Endothelial cell (in vitro differentiated cells): ENCODE results near the gene CATSPERB. TPM values are rescaled to one million over a fixed set of nuclear protein-coding genes. Genes with fewer than 3 reads are reported as not detected.

Experiments used
- DNase-seq: peaks from one replicate; pipeline ENCODE4 v3.0.0; 2021; ENCODE audit warnings: low spot score
- H3K27ac Mint-ChIP-seq: one replicate; pipeline ENCODE4 v1.8.0; 2021; ENCODE audit warnings: mixed read lengths, inconsistent platforms; ENCODE audit not compliant: unreplicated experiment
- H3K27me3 Mint-ChIP-seq: one replicate; pipeline ENCODE4 v1.8.0; 2021; ENCODE audit warnings: mild to moderate bottlenecking, moderate library complexity, mixed read lengths, inconsistent platforms; ENCODE audit not compliant: unreplicated experiment
- H3K36me3 Mint-ChIP-seq: one replicate; pipeline ENCODE4 v1.8.0; 2021; ENCODE audit warnings: mild to moderate bottlenecking, low read depth, mixed read lengths, inconsistent platforms; ENCODE audit not compliant: unreplicated experiment
- H3K4me1 Mint-ChIP-seq: one replicate; pipeline ENCODE4 v1.8.0; 2021; ENCODE audit warnings: mild to moderate bottlenecking, mixed read lengths, inconsistent platforms; ENCODE audit not compliant: unreplicated experiment
- H3K4me3 Mint-ChIP-seq: one replicate; pipeline ENCODE4 v1.8.0; 2021; ENCODE audit warnings: mild to moderate bottlenecking, mixed read lengths, inconsistent platforms; ENCODE audit not compliant: unreplicated experiment
- H3K9me3 Mint-ChIP-seq: one replicate; pipeline ENCODE4 v1.8.0; 2021; ENCODE audit warnings: mixed read lengths, inconsistent platforms; ENCODE audit not compliant: unreplicated experiment
- total RNA-seq: library from RNA; stranded (reverse); fragmentation: NEBNext Ultra II Directional; extraction: Animal tissue kit (Norgen Biotek cat#: 25700); gene quantifications from one replicate; pipeline ENCODE4 v1.2.1, GENCODE V29; 2021; ENCODE audit not compliant: unreplicated experiment
- TF ChIP-seq, protein P1 (sequence below): fragments of 200-600 bp; sonication (generic); IDR thresholded peaks from one replicate; pipeline ENCODE4 v1.5.0; 2021; ENCODE audit warnings: antibody characterized with exemption; ENCODE audit not compliant: unreplicated experiment

Gene CATSPERB
- total RNA-seq, 1 donor from 2014 or later, result not detected

DNA sequence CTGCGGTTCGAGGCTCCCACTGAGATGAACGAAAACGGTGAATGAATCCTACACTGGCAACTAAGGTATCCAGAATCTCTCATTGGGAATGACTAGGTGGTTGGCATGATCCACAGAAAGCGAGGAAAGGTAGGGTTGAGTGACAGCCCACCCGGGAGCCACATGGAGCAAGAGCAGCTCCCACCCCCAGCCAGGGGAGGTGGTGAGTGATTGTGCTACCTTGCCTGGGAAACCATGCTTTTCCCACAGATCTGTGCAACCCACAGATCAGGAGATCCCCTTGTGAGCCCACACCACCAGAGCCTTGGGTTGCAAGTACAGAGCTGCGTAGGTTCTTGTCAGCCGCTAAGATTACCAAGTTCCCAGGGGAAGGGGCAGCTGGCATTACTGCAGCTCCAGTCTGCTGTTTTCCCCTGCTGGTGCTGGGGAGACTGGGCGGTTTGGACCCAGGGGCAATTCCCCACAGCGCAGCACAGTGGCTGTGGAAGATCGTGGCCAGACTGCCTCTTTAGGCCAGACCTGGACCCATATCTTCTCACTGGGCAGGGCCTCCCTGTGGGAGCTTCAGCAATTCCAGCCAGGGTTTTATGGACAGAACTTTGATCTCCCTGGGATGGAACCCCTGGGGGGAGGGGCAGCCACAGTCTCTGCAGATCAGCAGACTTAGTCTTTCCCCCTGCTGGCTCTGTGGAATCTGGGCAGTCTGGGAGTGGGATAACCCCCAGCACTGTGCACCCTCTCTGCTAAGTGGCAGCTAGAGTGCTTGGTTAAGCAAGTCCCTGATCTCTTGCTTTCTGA, 177.2 kb downstream of the CATSPERB start:
- TF ChIP-seq, protein P1, sequence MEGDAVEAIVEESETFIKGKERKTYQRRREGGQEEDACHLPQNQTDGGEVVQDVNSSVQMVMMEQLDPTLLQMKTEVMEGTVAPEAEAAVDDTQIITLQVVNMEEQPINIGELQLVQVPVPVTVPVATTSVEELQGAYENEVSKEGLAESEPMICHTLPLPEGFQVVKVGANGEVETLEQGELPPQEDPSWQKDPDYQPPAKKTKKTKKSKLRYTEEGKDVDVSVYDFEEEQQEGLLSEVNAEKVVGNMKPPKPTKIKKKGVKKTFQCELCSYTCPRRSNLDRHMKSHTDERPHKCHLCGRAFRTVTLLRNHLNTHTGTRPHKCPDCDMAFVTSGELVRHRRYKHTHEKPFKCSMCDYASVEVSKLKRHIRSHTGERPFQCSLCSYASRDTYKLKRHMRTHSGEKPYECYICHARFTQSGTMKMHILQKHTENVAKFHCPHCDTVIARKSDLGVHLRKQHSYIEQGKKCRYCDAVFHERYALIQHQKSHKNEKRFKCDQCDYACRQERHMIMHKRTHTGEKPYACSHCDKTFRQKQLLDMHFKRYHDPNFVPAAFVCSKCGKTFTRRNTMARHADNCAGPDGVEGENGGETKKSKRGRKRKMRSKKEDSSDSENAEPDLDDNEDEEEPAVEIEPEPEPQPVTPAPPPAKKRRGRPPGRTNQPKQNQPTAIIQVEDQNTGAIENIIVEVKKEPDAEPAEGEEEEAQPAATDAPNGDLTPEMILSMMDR, result no peak
- peaks cover 5% of the 10 kb centered on the region for H3K9me3 Mint-ChIP-seq
- H3K27ac Mint-ChIP-seq, result no peak overlapping the region
- peaks cover 11% of the 10 kb centered on the region for H3K36me3 Mint-ChIP-seq
- no peaks in the 10 kb centered on the region for H3K4me1 Mint-ChIP-seq
- H3K27me3 Mint-ChIP-seq, result peaks cover 4% of the 10 kb centered on the region
- DNase-seq, result no peak
- H3K4me3 Mint-ChIP-seq, result no peak overlapping the region

DNA sequence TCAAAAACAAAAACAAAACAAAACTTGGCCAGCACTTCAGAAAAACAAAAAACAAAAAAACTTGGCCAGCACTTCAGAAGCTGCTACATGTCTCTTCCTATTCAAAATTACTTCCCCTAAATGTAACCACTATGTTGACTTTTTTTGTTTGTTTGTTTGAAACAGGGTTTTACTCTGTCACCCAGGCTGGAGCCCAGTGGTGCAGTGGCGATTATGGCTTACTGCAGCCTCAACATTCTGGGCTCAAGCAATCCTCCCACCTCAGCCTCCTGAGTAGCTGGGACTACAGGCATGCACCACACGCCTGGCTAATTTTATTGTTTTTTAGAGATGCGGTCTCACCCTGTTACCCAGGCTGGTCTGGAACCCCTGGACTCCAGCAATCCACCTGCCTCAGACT, 183.8 kb downstream of the CATSPERB start:
- DNase-seq, result no peak
- no peak overlapping the region for H3K27ac Mint-ChIP-seq
- no peaks in the 10 kb centered on the region for H3K9me3 Mint-ChIP-seq
- TF ChIP-seq, protein P1, result no peak
- H3K36me3 Mint-ChIP-seq, result no peaks in the 10 kb centered on the region
- H3K27me3 Mint-ChIP-seq, result no peaks in the 10 kb centered on the region
- H3K4me1 Mint-ChIP-seq, result no peaks in the 10 kb centered on the region
- no peak overlapping the region for H3K4me3 Mint-ChIP-seq

DNA sequence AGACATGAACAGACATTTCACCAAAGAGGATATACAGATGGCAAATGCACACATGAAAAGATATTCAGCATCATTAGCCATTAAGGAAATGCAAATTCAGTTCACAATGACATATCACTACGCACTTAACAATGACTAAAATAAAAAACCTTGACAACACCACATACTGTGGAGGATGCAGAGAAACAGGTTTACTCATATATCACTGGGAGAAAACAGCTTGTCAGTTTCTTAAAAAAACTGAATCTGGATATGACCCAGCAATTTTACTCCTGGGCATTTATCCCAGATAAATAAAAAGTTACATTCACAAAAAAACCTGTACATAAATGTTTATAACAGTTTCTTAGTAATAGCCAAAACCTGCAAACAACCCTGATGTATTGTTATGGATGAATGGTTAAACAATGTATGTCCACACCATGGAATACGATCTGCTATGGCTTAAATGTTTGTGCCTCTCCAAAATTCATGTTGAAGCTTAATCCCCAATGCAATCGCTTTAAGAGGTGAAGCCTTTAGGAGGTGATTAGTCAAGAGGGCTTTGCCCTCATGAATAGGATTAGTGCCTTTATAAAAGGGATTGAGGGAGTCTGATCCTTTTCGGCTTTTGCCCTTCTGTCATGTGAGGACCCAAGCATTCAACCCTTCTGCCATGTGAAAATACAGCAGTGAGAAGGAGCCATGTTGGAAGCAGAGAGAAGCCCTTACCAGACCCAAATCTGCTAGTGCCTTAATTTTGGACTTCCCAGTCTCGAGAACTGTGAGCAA, 185.8 kb downstream of the CATSPERB start:
- no peak for DNase-seq
- TF ChIP-seq, protein P1, result no peak
- Mint-ChIP-seq H3K27ac (no peak overlapping the region), H3K27me3 (no peaks in the 10 kb centered on the region), H3K4me1 (no peaks in the 10 kb centered on the region), H3K4me3 (no peak overlapping the region), H3K9me3 (no peaks in the 10 kb centered on the region), H3K36me3 (no peaks in the 10 kb centered on the region)

DNA sequence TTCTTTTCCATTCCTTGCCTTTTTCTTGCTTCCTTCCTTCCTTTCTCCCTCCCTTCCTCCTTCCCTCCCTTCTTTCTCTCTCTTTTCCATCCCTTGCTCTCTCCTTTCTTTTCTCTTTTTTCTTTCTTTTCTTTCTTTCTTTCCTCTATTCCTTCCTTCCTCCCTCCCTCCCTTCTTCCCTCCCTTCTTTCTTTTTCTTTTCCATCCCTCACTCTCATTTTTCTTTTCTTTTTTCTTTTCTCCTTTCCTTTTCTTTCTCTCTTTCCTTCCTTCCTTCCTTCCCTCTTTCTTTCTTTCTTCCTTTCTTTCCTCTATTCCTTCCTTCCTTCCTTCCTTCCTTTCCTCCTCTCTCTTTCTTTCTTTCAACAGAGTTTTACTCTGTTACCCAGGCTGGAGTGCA, 186.7 kb downstream of the CATSPERB start:
- no peaks in the 10 kb centered on the region for H3K9me3 Mint-ChIP-seq
- no peaks in the 10 kb centered on the region for H3K27me3 Mint-ChIP-seq
- no peak overlapping the region for H3K4me3 Mint-ChIP-seq

More for the DNA sequence above, 186.7 kb downstream of the CATSPERB start:
- H3K4me1 Mint-ChIP-seq, result no peaks in the 10 kb centered on the region
- DNase-seq, result no peak
- H3K36me3 Mint-ChIP-seq, result no peaks in the 10 kb centered on the region
- TF ChIP-seq, protein P1, result no peak
- H3K27ac Mint-ChIP-seq, result no peak overlapping the region
